ENCODE measurements around the gene VPS36. TPM values are rescaled to one million over a fixed set of nuclear protein-coding genes. Genes with fewer than 3 reads are reported as not detected.
"Not testable (repeated sequence)": the region's sequence is repeated elsewhere in the genome, so short reads cannot be mapped to it uniquely, and the experiment has no call there.

Gene VPS36
- total RNA-seq, 2 donors from 2014 or later = 35.3 to 44.6 TPM

GRCh38 chr13:52414963-52415362 is 35.5 kb downstream of the VPS36 start:
- DNase-seq = no peak
- ATAC-seq = no peak

GRCh38 chr13:52414051-52414450 is 36.4 kb downstream of the VPS36 start:
- TF ChIP-seq CTCF (IDR thresholded peaks at IDR 0.05) (no peak), POLR2A (IDR thresholded peaks at IDR 0.05) (no peak)
- WGBS, 2 donors = 92 to 97% methylated on average over 1 of the region's 1 CpG
- Histone ChIP-seq H3K27me3 (no peaks in the 10 kb centered on the region), H3K4me1 (no peaks in the 10 kb centered on the region), H3K36me3 (replicated peaks in 1 of 2; ENCODE audit: insufficient read depth in 1 of 2, low read depth in 2 of 2) (peaks cover 0 to 21% of the 10 kb centered on the region in 2 donors), H3K4me3 (no peak overlapping the region), H3K27ac (no peak overlapping the region), H3K9me3 (peaks cover 0 to 3% (median 0%) of the 10 kb centered on the region in 3 donors)
- no peak for DNase-seq
- intact Hi-C loops (cut with DNase I) = no loop called here
- ATAC-seq = no peak

More at GRCh38 chr13:52414963-52415362, 35.5 kb downstream of the VPS36 start:
- peaks cover 0 to 21% of the 10 kb centered on the region in 2 donors for H3K36me3 ChIP-seq (replicated peaks in 1 of 2; ENCODE audit: insufficient read depth in 1 of 2, low read depth in 2 of 2)
- H3K9me3 ChIP-seq = peaks cover 0 to 3% (median 0%) of the 10 kb centered on the region in 3 donors
- no peak overlapping the region for H3K27ac ChIP-seq
- TF ChIP-seq CTCF (IDR thresholded peaks at IDR 0.05) (no peak), POLR2A (IDR thresholded peaks at IDR 0.05) (no peak)
- 73 to 92% methylated on average over 1 of the region's 1 CpG for WGBS, 2 donors
- H3K4me1 ChIP-seq = no peaks in the 10 kb centered on the region
- H3K4me3 ChIP-seq = no peak overlapping the region
- intact Hi-C loops (cut with DNase I) = no loop called here
- H3K27me3 ChIP-seq = no peaks in the 10 kb centered on the region

- Histone ChIP-seq H3K4me1 (no peaks in the 10 kb centered on the region), H3K9me3 (peaks cover 0 to 3% (median 0%) of the 10 kb centered on the region in 3 donors), H3K27me3 (no peaks in the 10 kb centered on the region), H3K36me3 (replicated peaks in 1 of 2; ENCODE audit: insufficient read depth in 1 of 2, low read depth in 2 of 2) (peaks cover 0 to 16% of the 10 kb centered on the region in 2 donors), H3K27ac (no peak overlapping the region), H3K4me3 (no peak overlapping the region)
- intact Hi-C loops (cut with DNase I) = no loop called here
- no peak for ATAC-seq
- WGBS, 2 donors = 90 to 95% methylated on average over 1 of the region's 1 CpG
- no peak for DNase-seq
- TF ChIP-seq POLR2A (IDR thresholded peaks at IDR 0.05) (no peak), CTCF (IDR thresholded peaks at IDR 0.05) (no peak)
Measured at GRCh38 chr13:52412128-52412527, 38.3 kb downstream of the VPS36 start.

GRCh38 chr13:52411629-52412028 is 38.8 kb downstream of the VPS36 start:
- DNase-seq (no peak), ATAC-seq (no peak)
- Histone ChIP-seq H3K9me3 (peaks cover 0 to 3% (median 0%) of the 10 kb centered on the region in 3 donors), H3K4me1 (no peaks in the 10 kb centered on the region), H3K36me3 (replicated peaks in 1 of 2; ENCODE audit: insufficient read depth in 1 of 2, low read depth in 2 of 2) (peaks cover 0 to 13% of the 10 kb centered on the region in 2 donors), H3K27me3 (no peaks in the 10 kb centered on the region), H3K27ac (no peak overlapping the region), H3K4me3 (no peak overlapping the region)
- 81 to 85% methylated on average over 4 of the region's 4 CpGs for WGBS, 2 donors
- intact Hi-C loops (cut with DNase I) = no loop called here
- TF ChIP-seq CTCF (IDR thresholded peaks at IDR 0.05) = no peak
- TF ChIP-seq POLR2A (IDR thresholded peaks at IDR 0.05) = no peak

GRCh38 chr13:52408071-52408658 is 42.3 kb downstream of the VPS36 start:
- H3K27ac ChIP-seq; ATAC-seq; H3K36me3 ChIP-seq (replicated peaks in 1 of 2; ENCODE audit: insufficient read depth in 1 of 2, low read depth in 2 of 2); H3K9me3 ChIP-seq; DNase-seq; intact Hi-C loops (cut with DNase I); H3K4me3 ChIP-seq: not testable (repeated sequence)
- 95 to 96% methylated on average over 14 to 19 of the region's 33 CpGs for WGBS, 2 donors
- H3K27me3 ChIP-seq = peaks cover 0 to 12% of the 10 kb centered on the region in 2 donors
- H3K4me1 ChIP-seq = peaks cover 13% of the 10 kb centered on the region

GRCh38 chr13:52407436-52407835 is 43.0 kb downstream of the VPS36 start:
- H3K36me3 ChIP-seq (replicated peaks in 1 of 2; ENCODE audit: insufficient read depth in 1 of 2, low read depth in 2 of 2); DNase-seq; H3K4me3 ChIP-seq; intact Hi-C loops (cut with DNase I); ATAC-seq; H3K9me3 ChIP-seq; H3K27ac ChIP-seq: not testable (repeated sequence)
- Histone ChIP-seq H3K4me1 (peaks cover 13% of the 10 kb centered on the region), H3K27me3 (peaks cover 0 to 12% of the 10 kb centered on the region in 2 donors)
- WGBS, 2 donors = 96 to 98% methylated on average over 11 to 12 of the region's 12 CpGs
